Activated CD4-positive, CD25-positive, alpha-beta regulatory T cell (primary cell): ENCODE measurements around the gene RUFY1.
A peak's percentile ranks its signal among the peaks of the same experiment; 100 is the strongest.
"Not testable (repeated sequence)": the region's sequence is repeated elsewhere in the genome, so short reads cannot be mapped to it uniquely, and the experiment has no call there.

ENCODE experiments used
- DNase-seq, 4 experiments: peaks; one replicate each; lab custom pipeline; 2025; lab: John Stamatoyannopoulos, UW

Gene RUFY1

DNA sequence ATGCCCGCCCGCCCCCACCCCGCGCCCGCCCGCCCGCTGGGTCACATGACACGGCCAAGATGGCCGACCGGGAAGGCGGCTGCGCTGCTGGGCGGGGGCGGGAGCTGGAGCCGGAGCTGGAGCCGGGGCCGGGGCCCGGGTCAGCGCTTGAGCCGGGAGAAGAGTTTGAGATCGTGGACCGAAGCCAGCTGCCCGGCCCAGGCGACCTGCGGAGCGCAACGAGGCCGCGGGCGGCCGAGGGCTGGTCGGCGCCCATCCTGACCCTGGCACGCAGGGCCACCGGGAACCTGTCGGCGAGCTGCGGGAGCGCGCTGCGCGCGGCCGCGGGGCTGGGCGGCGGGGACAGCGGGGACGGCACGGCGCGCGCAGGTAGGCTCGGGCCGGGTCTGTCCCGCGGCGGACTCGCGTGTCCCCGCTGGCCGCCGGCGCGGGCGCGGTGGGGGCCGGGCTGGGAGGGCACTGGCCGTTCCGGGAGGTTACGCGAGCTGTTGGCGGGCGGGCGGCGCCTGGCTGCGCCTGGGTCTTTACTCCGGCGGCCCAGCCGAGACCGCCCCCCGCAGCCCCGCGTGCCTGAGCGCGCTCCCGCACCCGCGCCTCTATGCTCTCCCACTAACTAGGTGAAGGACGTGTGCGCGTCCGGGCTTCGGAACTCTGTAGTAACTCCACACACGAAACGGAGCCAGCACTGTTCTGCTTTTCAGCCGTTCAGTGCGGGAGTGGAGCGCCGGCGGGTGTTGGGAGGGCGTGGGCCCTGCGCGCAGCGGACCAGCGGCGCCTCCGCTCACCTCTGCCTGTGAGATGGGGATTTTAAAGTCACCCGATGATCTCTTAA is at the start of gene RUFY1:
TSS of gene RUFY1 (plus strand) at position 44 of the 832 bp plus-strand sequence. CDS start at position 60, 16 bp downstream.
- DNase-seq: peak; percentile 74 to 81 (median 77)

DNA sequence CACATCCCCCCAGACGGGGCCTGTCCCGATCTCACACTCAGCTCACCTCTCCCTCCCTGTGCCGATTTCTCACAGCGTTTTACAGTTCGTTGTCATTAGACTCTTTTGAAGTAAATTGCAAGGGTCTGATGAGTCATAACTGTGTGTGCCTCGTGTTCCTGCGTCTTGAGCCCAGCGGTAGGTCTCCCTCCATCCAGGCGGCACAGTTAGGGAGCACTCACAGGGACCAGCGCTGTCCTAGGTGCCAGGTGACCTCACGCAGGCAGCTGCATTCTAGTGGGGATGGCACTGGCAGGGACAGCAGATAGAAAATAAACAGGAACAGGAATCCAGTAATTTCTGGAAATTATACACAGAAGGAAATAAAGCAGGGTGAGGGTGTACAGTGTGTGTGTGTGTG is 48.4 kb upstream of the RUFY1 start:
- DNase-seq: not testable (repeated sequence)

DNA sequence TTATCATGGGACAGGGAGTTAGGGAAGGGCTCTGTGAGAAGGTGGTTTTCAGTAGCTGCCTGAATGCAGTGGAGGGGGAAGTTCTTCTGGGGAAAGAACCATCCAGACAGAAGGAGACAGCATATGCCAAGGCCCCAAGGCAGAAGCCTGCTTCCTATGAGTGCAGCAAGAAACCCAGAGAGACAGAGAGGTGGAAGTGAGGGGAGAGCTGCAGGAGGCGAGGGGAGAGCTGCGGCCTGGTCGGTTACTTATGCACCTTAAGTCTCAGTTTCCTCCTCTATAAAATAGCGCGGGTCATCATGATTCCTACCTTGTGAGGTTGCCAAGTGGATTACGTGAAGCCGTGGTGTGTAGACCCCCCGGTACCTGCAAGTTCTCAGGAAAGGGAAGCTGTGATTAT is 47.9 kb upstream of the RUFY1 start:
- DNase-seq: not testable (repeated sequence)

- DNase-seq: no peak
Measured at GRCh38 chr5:179504191-179504590, 46.2 kb upstream of the RUFY1 start.

GRCh38 chr5:179504600-179505396 is 45.6 kb upstream of the RUFY1 start:
- DNase-seq: no peak

DNA sequence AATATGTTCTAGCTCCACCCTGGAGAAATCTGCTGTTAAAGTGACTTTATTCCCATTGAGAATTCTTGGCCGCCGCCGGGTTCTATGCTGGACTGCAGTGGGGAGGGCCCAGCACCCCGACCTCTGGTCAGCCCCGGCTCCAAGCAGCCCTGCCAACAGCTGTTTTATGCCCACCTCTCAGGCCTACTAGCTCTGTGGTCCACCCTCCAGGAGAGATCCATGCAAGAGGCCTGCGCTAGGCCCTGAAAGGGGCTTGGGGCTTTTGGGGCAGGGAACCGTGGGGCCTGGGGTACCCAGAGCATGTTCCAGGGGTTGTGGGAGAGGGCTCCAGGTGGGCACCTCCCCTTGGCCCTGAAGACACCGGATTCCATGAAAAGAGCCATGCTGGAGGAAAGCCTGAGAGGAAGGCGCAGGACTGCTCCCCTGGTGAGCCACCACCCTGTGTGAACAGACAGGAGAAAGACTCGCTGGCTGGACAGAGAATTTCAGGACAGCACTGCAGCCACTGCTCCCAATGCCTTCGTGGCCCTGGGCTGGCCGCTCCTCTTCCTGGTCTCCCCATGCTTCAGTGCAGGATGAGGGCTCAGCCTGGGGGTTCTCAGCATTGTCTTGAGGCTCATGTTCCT is 44.6 kb upstream of the RUFY1 start:
- no peak for DNase-seq

- DNase-seq: no peak
Measured at GRCh38 chr5:179509239-179509638, 41.1 kb upstream of the RUFY1 start.

- DNase-seq: no peak
Measured at GRCh38 chr5:179509845-179510244, 40.5 kb upstream of the RUFY1 start.

DNA sequence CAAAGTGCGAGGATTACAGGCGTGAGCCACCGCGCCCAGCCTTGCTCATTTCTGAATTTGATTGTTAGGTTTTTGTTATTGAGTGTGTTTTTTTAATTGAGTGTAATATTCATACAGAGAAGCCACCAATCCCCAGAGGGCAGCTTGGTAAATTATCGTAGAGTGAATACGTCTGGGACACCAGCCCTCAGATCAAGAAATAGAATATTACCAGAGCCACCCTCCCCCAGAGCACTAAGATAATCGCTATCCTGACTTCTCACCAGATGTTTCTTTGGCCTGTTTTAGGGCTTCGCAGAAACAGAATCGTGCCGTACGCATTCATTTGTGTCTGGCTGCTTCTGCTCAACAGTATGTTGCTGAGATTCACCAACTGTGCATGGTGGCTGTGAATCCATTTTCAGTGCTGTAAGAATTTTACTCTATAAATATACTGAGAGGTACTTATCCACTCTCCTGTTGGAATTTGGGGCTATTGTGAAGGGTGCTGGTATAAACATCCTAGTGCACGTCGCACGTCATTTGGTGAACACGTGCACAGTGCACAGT is 37.8 kb upstream of the RUFY1 start:
- DNase-seq: no peak

DNA sequence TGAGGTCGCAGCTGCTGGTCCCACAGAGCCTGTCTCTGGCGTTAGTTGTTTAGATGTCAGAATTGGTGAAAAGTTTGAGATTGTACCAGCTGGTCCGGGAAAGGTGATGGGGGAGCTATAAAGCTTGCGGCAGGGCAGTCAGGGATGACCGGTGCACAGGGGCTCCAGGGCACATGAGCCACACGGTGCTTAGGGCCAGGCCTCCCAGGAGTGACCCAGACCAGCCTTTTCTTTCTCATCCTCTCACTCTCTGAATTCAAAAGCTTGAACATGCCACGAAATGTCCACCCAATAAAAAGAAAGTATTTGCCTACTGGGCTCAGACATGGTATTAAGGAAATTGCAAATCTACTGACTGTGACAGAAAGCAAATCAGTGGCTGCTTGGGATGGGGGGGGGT is 34.9 kb upstream of the RUFY1 start:
- DNase-seq: not testable (repeated sequence)

- no peak for DNase-seq
Measured at GRCh38 chr5:179516221-179516620, 34.1 kb upstream of the RUFY1 start.

GRCh38 chr5:179517746-179518145 is 32.6 kb upstream of the RUFY1 start:
- not testable (repeated sequence) for DNase-seq

- DNase-seq: not testable (repeated sequence)
Measured at GRCh38 chr5:179518369-179518768, 32.0 kb upstream of the RUFY1 start.

DNA sequence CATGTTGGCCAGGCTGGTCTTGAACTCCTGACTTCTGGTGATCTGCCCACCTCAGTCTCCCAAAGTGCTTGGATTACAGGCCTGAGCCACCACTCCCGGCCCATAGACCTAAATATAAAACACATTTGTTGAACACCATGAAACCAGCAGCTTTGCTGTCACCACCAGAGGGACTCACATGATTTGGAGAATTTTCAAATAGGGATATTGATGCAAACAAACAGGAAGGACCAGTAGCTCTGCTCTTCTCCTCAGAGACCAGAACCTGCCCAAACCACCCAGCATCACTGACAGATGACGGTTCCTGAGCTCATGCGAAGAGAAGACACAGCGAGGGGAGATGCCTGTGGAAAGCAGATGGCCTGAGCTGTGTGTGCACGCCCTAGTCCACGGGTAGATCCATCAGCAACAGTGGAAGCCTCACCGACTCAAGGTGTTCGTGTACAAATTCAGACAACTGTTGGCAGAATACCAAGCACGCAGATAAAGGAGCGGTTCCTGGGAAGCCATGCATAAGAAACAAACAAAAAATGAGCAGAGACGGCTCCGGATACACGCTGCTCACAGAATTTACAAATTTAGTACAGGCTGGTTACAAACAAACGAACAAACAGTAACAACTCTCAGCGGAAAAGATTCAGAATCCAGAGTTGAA is 30.8 kb upstream of the RUFY1 start:
- DNase-seq: not testable (repeated sequence)

DNA sequence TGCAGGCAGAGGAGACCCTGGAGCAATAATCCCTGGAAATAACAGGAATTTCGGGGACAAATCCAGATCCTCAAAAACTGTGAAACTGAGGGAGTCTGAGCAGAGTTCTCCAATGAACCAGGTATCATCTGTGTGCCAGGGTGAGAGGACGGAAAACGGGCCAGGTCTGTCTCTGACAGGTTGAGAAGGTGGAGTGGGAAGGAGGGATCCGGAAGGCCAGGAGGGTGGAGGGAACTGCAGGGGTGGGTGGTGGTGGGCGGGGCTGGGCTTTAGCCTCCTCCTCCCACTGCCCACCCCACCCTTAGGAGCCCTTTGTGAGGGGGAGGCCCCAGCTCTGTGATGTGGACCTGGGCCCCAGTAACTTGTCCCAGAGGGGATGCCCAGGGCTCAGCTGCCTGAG is 28.2 kb upstream of the RUFY1 start:
- not testable (repeated sequence) for DNase-seq

- DNase-seq: no peak
Measured at GRCh38 chr5:179526978-179527377, 23.4 kb upstream of the RUFY1 start.

DNA sequence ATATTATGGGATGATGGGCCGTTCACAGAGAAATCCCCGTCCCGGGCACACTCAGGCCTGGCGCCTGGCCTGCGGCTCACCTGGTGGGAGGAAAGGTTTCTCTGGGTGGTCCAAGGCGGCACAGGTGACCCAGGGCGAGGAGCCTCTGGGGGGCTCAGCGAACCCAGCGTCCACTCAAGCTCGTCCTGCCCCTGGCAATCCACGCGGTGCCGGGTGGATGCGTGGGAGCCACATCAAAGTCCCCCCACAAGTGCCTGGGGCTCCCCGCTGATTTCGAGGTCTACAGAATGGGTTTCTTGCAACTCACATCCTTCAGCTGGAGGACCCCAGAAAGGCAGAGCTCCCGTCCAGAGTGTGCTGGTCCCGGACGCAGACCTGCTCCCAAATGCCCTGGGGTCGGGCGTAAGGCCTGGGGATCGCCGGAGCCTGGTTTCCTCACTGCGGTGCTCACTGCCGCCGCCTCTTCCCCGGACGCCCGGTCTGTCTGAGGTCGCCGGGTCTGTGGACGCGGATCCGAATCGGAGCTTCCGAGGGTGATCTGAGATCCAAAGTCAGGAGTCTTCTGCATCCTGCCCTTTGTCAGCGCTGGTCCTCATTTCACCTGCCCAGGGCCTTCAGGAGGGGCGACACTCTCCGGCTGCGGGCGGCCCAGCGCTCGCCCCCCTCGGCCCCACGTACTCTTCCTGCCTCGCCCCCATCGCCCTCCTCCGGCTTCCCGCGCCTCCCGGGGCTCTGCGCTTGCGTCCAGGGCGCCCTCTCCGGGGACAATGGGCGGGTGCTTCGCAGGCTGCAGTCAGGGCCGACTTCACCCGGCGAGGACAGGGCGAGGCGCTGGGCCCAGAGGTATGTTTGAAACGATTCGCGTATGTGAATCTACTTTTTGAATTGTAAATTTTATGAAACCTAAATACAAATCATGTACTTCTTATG is 20.0 kb upstream of the RUFY1 start:
- peak in 3 of 4 experiments; percentile 17 to 37 (median 36) for DNase-seq

GRCh38 chr5:179533024-179533423 is 17.3 kb upstream of the RUFY1 start:
- no peak for DNase-seq

GRCh38 chr5:179533907-179534306 is 16.4 kb upstream of the RUFY1 start:
- DNase-seq: no peak

- no peak for DNase-seq
Measured at GRCh38 chr5:179534431-179534830, 15.9 kb upstream of the RUFY1 start.

DNA sequence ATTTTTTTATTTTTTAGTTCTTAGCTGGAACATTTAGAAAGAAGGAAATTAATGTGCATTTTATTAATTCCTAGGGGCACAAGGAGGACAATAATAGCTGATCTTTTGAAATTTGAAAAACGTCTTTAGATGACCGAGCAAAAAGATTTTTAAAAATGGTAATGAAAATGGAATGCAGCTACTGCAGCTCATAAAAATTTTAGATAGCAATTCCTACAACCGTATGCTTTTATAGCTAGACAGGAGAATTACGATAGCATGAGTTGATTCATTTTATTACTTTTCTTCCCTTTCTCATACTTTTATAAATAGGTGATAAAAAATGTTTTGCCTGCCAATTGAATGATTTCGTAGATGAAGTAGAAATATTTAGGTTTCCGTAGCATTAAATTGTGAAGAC is 13.7 kb upstream of the RUFY1 start:
- DNase-seq: no peak
